Peyer's patch (tissue), 4 donors: ENCODE results near the gene KSR2. TPM values are rescaled to one million over a fixed set of nuclear protein-coding genes. Genes with fewer than 3 reads are reported as not detected.

Experiments used
- DNase-seq, 3 donors: peaks; one replicate each; pipeline ENCODE4 v3.0.0-alpha.2; 2017 to 2019
- H3K27ac ChIP-seq, 4 donors: fragments of 200-600 bp; sonication (generic); one replicate each; pipeline ENCODE4 v1.5.1; 2016 to 2019
- H3K27me3 ChIP-seq, 2 donors: fragments of 200-600 bp; sonication (generic); one replicate each; pipeline ENCODE4 v1.5.1; 2019
- H3K36me3 ChIP-seq, 3 donors: fragments of 200-600 bp; sonication (generic); one replicate each; pipeline ENCODE4 v1.5.1; 2016 to 2019
- H3K4me1 ChIP-seq, 4 donors: fragments of 200-600 bp; sonication (generic); one replicate each; pipeline ENCODE4 v1.5.1; 2016 to 2019
- H3K4me3 ChIP-seq, 4 donors: fragments of 200-600 bp; sonication (generic); 1 replicate in 3 of 4; 2 replicates in 1 of 4; pipeline ENCODE4 v1.5.1; 2016 to 2019; ENCODE audit warnings: mild to moderate bottlenecking in 1 of 4
- H3K9me3 ChIP-seq, 4 donors: fragments of 200-600 bp; sonication (generic); one replicate each; pipeline ENCODE4 v1.5.1; 2016 to 2019; ENCODE audit warnings: mild to moderate bottlenecking in 1 of 4
- CTCF ChIP-seq, 6 experiments: fragments of 450-650 bp in 4 of 6; fragments of 200-600 bp in 2 of 6; sonication (generic) in 1 of 6; IDR thresholded peaks; one replicate each; pipeline ENCODE4 v1.5.1; 2017 to 2019; ENCODE audit warnings: antibody characterized with exemption in 6 of 6, mild to moderate bottlenecking in 3 of 6, moderate library complexity in 1 of 6
- POLR2A ChIP-seq, 2 donors: fragments of 450-650 bp; IDR thresholded peaks; one replicate each; pipeline ENCODE4 v1.5.1; 2017; ENCODE audit warnings: antibody characterized with exemption in 2 of 2, mild to moderate bottlenecking in 2 of 2, moderate library complexity in 2 of 2
- total RNA-seq, 4 donors: library from RNA; depleted of rRNA; stranded (reverse); fragments of >200 nt; gene quantifications; one replicate each; pipeline ENCODE4 v1.1.0, GENCODE V29; 2016

The KSR2 gene
- total RNA-seq, 4 donors from 2014 or later, result 0.27 to 0.53 (median 0.28) TPM; not detected in 1

GRCh38 chr12:117502233-117502632 is 466.6 kb downstream of the KSR2 start:
- no peak overlapping the region for H3K4me3 ChIP-seq
- H3K9me3 ChIP-seq, result no peaks in the 10 kb centered on the region
- H3K4me1 ChIP-seq, result no peaks in the 10 kb centered on the region
- no peaks in the 10 kb centered on the region for H3K36me3 ChIP-seq
- H3K27ac ChIP-seq, result no peak overlapping the region
- H3K27me3 ChIP-seq, result no peaks in the 10 kb centered on the region
- DNase-seq, result no peak
- TF ChIP-seq CTCF (IDR thresholded peaks at IDR 0.05) (no peak), POLR2A (IDR thresholded peaks at IDR 0.05) (no peak)

GRCh38 chr12:117501076-117501869 is 467.5 kb downstream of the KSR2 start:
- peak in 2 of 3 donors; percentile 60 to 68 for DNase-seq
- Histone ChIP-seq H3K27ac (no peak overlapping the region), H3K27me3 (no peaks in the 10 kb centered on the region), H3K9me3 (no peaks in the 10 kb centered on the region), H3K4me1 (no peaks in the 10 kb centered on the region), H3K36me3 (no peaks in the 10 kb centered on the region), H3K4me3 (no peak overlapping the region)
- TF ChIP-seq CTCF (IDR thresholded peaks at IDR 0.05), result no peak
- no peak for TF ChIP-seq POLR2A (IDR thresholded peaks at IDR 0.05)

- H3K9me3 ChIP-seq, result no peaks in the 10 kb centered on the region
- no peak for DNase-seq
- no peaks in the 10 kb centered on the region for H3K27me3 ChIP-seq
- no peak overlapping the region for H3K4me3 ChIP-seq
- no peak for TF ChIP-seq POLR2A (IDR thresholded peaks at IDR 0.05)
- no peak for TF ChIP-seq CTCF (IDR thresholded peaks at IDR 0.05)
- H3K4me1 ChIP-seq, result no peaks in the 10 kb centered on the region
- no peak overlapping the region for H3K27ac ChIP-seq
- no peaks in the 10 kb centered on the region for H3K36me3 ChIP-seq
Measured at GRCh38 chr12:117499759-117500485, 468.9 kb downstream of the KSR2 start.

GRCh38 chr12:117498880-117499279 is 469.9 kb downstream of the KSR2 start:
- H3K36me3 ChIP-seq, result no peaks in the 10 kb centered on the region
- H3K4me3 ChIP-seq, result no peak overlapping the region
- H3K27ac ChIP-seq, result no peak overlapping the region
- H3K4me1 ChIP-seq, result no peaks in the 10 kb centered on the region
- no peaks in the 10 kb centered on the region for H3K27me3 ChIP-seq
- H3K9me3 ChIP-seq, result no peaks in the 10 kb centered on the region
- TF ChIP-seq CTCF (IDR thresholded peaks at IDR 0.05) (no peak), POLR2A (IDR thresholded peaks at IDR 0.05) (no peak)
- no peak for DNase-seq

- Histone ChIP-seq H3K4me1 (no peaks in the 10 kb centered on the region), H3K36me3 (no peaks in the 10 kb centered on the region), H3K27me3 (no peaks in the 10 kb centered on the region), H3K27ac (no peak overlapping the region), H3K4me3 (no peak overlapping the region), H3K9me3 (no peaks in the 10 kb centered on the region)
- TF ChIP-seq POLR2A (IDR thresholded peaks at IDR 0.05) (no peak), CTCF (IDR thresholded peaks at IDR 0.05) (no peak)
- no peak for DNase-seq
Measured at GRCh38 chr12:117498256-117498655, 470.5 kb downstream of the KSR2 start.
